GM06990 (cell line): ENCODE measurements around the gene GP1BB.

Experiments
- DNase-seq: peaks from one replicate; pipeline ENCODE4 v3.0.0-alpha.2; 2011; ENCODE audit not compliant: insufficient read length; ENCODE audit errors: extremely low read depth
- H3K27me3 ChIP-seq: replicated peaks from 2 replicates; pipeline ENCODE4 v1.6.0; 2011; ENCODE audit warnings: low read length; ENCODE audit not compliant: control insufficient read depth, insufficient read depth
- H3K36me3 ChIP-seq: 2 replicates; pipeline ENCODE4 v1.5.1; 2011; ENCODE audit warnings: low read length; ENCODE audit not compliant: control insufficient read depth, insufficient read depth
- H3K4me3 ChIP-seq: replicated peaks from 2 replicates; pipeline ENCODE4 v1.5.1; 2011; ENCODE audit warnings: low read depth, mild to moderate bottlenecking, control low read depth, low read length
- CTCF ChIP-seq: IDR thresholded peaks from 2 replicates; pipeline ENCODE4 v1.5.1; 2011; ENCODE audit warnings: low read length, control low read depth, mild to moderate bottlenecking, inconsistent platforms; ENCODE audit not compliant: insufficient read depth, poor library complexity, severe bottlenecking

The GP1BB gene

GRCh38 chr22:19730655-19731360 lies 7.5 kb downstream of the GP1BB start:
- H3K36me3 ChIP-seq: no peaks in the 10 kb centered on the region
- DNase-seq: peak; percentile 68
- peak overlapping the region; percentile 52 for H3K4me3 ChIP-seq
- peak; percentile 90 for TF ChIP-seq CTCF
- H3K27me3 ChIP-seq: no peaks in the 10 kb centered on the region

- no peak overlapping the region for H3K4me3 ChIP-seq
- no peak for DNase-seq
- H3K36me3 ChIP-seq: no peaks in the 10 kb centered on the region
- TF ChIP-seq CTCF: no peak
- no peaks in the 10 kb centered on the region for H3K27me3 ChIP-seq
Measured at GRCh38 chr22:19731361-19732135, 8.2 kb downstream of the GP1BB start.

- no peak for DNase-seq
- Histone ChIP-seq H3K36me3 (no peaks in the 10 kb centered on the region), H3K27me3 (no peaks in the 10 kb centered on the region), H3K4me3 (no peak overlapping the region)
- no peak for TF ChIP-seq CTCF
Measured at GRCh38 chr22:19732403-19733113, 9.2 kb downstream of the GP1BB start.

- H3K36me3 ChIP-seq: no peaks in the 10 kb centered on the region
- no peak overlapping the region for H3K4me3 ChIP-seq
- DNase-seq: no peak
- TF ChIP-seq CTCF: no peak
- no peaks in the 10 kb centered on the region for H3K27me3 ChIP-seq
Measured at GRCh38 chr22:19733755-19734154, 10.4 kb downstream of the GP1BB start.

- TF ChIP-seq CTCF: no peak
- no peak for DNase-seq
- Histone ChIP-seq H3K27me3 (no peaks in the 10 kb centered on the region), H3K4me3 (no peak overlapping the region), H3K36me3 (no peaks in the 10 kb centered on the region)
Measured at GRCh38 chr22:19734163-19734562, 10.8 kb downstream of the GP1BB start.
